Naive thymus-derived CD8-positive, alpha-beta T cell (primary cell): ENCODE data around the gene TPSD1. TPM values are rescaled to one million over a fixed set of nuclear protein-coding genes. Genes with fewer than 3 reads are reported as not detected.
"Not testable (repeated sequence)": the region's sequence is repeated elsewhere in the genome, so short reads cannot be mapped to it uniquely, and the experiment has no call there.

ENCODE experiments used
- ATAC-seq, 2 donors: fragments of 150-1000 bp; cut with Tn5 transposase in 1 of 2; sonication (Bioruptor Pico), chemical (Tn5 transposase) in 1 of 2; 1 replicate in 1 of 2; 2 replicates in 1 of 2; pipeline ENCODE4 v1.10.0; 2021; ENCODE audit warnings: mild to moderate bottlenecking in 2 of 2, moderate library complexity in 2 of 2
- POLR2A ChIA-PET: fragments of 350-600 bp; sonication (Branson Sonifier 250); formaldehyde crosslinking; loops from one replicate; lab custom pipeline; 2021; ENCODE audit warnings: antibody characterized with exemption; lab: Charles Lee
- DNase-seq, 10 donors: peaks; one replicate each; pipeline versions ENCODE4 v3.0.0 to v3.0.0-alpha.2; 2020 to 2022
- H3K27ac Mint-ChIP-seq, 10 donors: one replicate each; pipeline ENCODE4 v1.8.0; 2020 to 2022; ENCODE audit warnings: mild to moderate bottlenecking in 10 of 10, mixed read lengths in 10 of 10, moderate library complexity in 4 of 10, inconsistent platforms in 1 of 10
- H3K27me3 Mint-ChIP-seq, 5 donors: one replicate each; pipeline ENCODE4 v1.8.0; 2021 to 2022; ENCODE audit warnings: mixed read lengths in 5 of 5
- H3K36me3 Mint-ChIP-seq, 3 donors: one replicate each; pipeline ENCODE4 v1.8.0; 2020 to 2022; ENCODE audit warnings: mixed read lengths in 3 of 3, mild to moderate bottlenecking in 2 of 3, inconsistent platforms in 1 of 3
- H3K4me1 Mint-ChIP-seq, 4 donors: one replicate each; pipeline ENCODE4 v1.8.0; 2021 to 2022; ENCODE audit warnings: mixed read lengths in 4 of 4
- H3K4me3 Mint-ChIP-seq, 10 donors: one replicate each; pipeline ENCODE4 v1.8.0; 2020 to 2022; ENCODE audit warnings: mild to moderate bottlenecking in 10 of 10, mixed read lengths in 10 of 10, moderate library complexity in 6 of 10, inconsistent platforms in 1 of 10
- H3K9me3 Mint-ChIP-seq, 9 donors: one replicate each; pipeline ENCODE4 v1.8.0; 2020 to 2022; ENCODE audit warnings: mixed read lengths in 9 of 9, mild to moderate bottlenecking in 3 of 9, inconsistent platforms in 1 of 9, moderate library complexity in 1 of 9
- polyA plus RNA-seq, 3 donors: library from polyadenylated mRNA; unstranded; fragments of 300-500 nt; fragmentation: Illumina TruSeq; gene quantifications; one replicate each; pipeline ENCODE4 v1.2.3, GENCODE V29; 2021
- total RNA-seq, 8 experiments: library from RNA in 2 of 8; stranded (reverse) in 2 of 8; gene quantifications; one replicate each; pipeline ENCODE4 v1.2.3 and lab custom pipeline; 2021 to 2026

TPSD1 gene
- total and polyA plus RNA-seq, 5 experiments from 2014 or later: not detected

- H3K27me3 Mint-ChIP-seq: peaks cover 9 to 67% (median 31%) of the 10 kb centered on the region in 5 donors
- peak overlapping the region in 1 of 10 donors; percentile 37 for H3K27ac Mint-ChIP-seq
These were observed 38.2 kb downstream of the TPSD1 start for GRCh38 chr16:1293921-1294656.

GRCh38 chr16:1295465-1295864, 39.6 kb downstream of the TPSD1 start:
- Mint-ChIP-seq H3K27ac (no peak overlapping the region), H3K27me3 (peaks cover 9 to 54% (median 27%) of the 10 kb centered on the region in 5 donors), H3K36me3 (no peaks in the 10 kb centered on the region), H3K4me3 (no peak overlapping the region), H3K9me3 (no peaks in the 10 kb centered on the region), H3K4me1 (peaks cover 0 to 7% (median 4%) of the 10 kb centered on the region in 4 donors)
- POLR2A ChIA-PET: interaction anchor here (1.0 to 1.5 kb wide), 2 partner anchors 9 to 37 kb away, joined by 3 read pairs; no protein-coding TSS in a partner anchor
- ATAC-seq (no peak), DNase-seq (no peak)

More at GRCh38 chr16:1293921-1294656, 38.2 kb downstream of the TPSD1 start:
- ATAC-seq (no peak), DNase-seq (no peak)
- H3K4me1 Mint-ChIP-seq: peaks cover 0 to 12% (median 10%) of the 10 kb centered on the region in 4 donors
- H3K36me3 Mint-ChIP-seq: no peaks in the 10 kb centered on the region
- H3K9me3 Mint-ChIP-seq: no peaks in the 10 kb centered on the region
- POLR2A ChIA-PET: interaction anchor here (0.8 kb wide), 1 partner anchor 646 kb away, joined by 3 read pairs; no protein-coding TSS in a partner anchor
- no peak overlapping the region for H3K4me3 Mint-ChIP-seq

- not testable (repeated sequence) for H3K36me3 Mint-ChIP-seq, H3K9me3 Mint-ChIP-seq, DNase-seq, ATAC-seq
- Mint-ChIP-seq H3K27me3 (peaks cover 8 to 43% (median 27%) of the 10 kb centered on the region in 5 donors), H3K27ac (peak overlapping the region in 1 of 10 donors; percentile 68), H3K4me1 (peaks cover under 1 to 11% (median 7%) of the 10 kb centered on the region in 4 donors), H3K4me3 (peak overlapping the region in 1 of 10 donors; percentile 20)
- POLR2A ChIA-PET: interaction anchor here (1.5 kb wide), 1 partner anchor 8 kb away, joined by 3 read pairs; no protein-coding TSS in a partner anchor
These were observed 40.8 kb downstream of the TPSD1 start for GRCh38 chr16:1296688-1297017.

- POLR2A ChIA-PET: no interaction called here
- H3K4me3 Mint-ChIP-seq: no peak overlapping the region
- no peak for ATAC-seq
- H3K27ac Mint-ChIP-seq: peak overlapping the region in 1 of 10 donors; percentile 68
- peaks cover 3 to 16% (median 11%) of the 10 kb centered on the region in 4 donors for H3K4me1 Mint-ChIP-seq
- DNase-seq: no peak
- H3K9me3 Mint-ChIP-seq: no peaks in the 10 kb centered on the region
- peaks cover 6 to 38% (median 22%) of the 10 kb centered on the region in 5 donors for H3K27me3 Mint-ChIP-seq
- no peaks in the 10 kb centered on the region for H3K36me3 Mint-ChIP-seq
These were observed 41.3 kb downstream of the TPSD1 start for GRCh38 chr16:1297018-1297696.

- H3K36me3 Mint-ChIP-seq: no peaks in the 10 kb centered on the region
- H3K4me1 Mint-ChIP-seq: peaks cover 3 to 17% (median 15%) of the 10 kb centered on the region in 4 donors
- peaks cover 6 to 28% (median 18%) of the 10 kb centered on the region in 5 donors for H3K27me3 Mint-ChIP-seq
- POLR2A ChIA-PET: no interaction called here
- ATAC-seq (no peak), DNase-seq (no peak)
- H3K4me3 Mint-ChIP-seq: no peak overlapping the region
- H3K9me3 Mint-ChIP-seq: no peaks in the 10 kb centered on the region
- no peak overlapping the region for H3K27ac Mint-ChIP-seq
These were observed 42.5 kb downstream of the TPSD1 start for GRCh38 chr16:1298406-1298805.

- Mint-ChIP-seq H3K4me1 (peaks cover 5 to 26% (median 22%) of the 10 kb centered on the region in 4 donors), H3K4me3 (no peak overlapping the region), H3K36me3 (no peaks in the 10 kb centered on the region), H3K27me3 (peaks cover 4 to 21% (median 13%) of the 10 kb centered on the region in 5 donors), H3K9me3 (no peaks in the 10 kb centered on the region), H3K27ac (no peak overlapping the region)
- POLR2A ChIA-PET: interaction anchor here (0.8 to 1.7 kb wide), 2 partner anchors 9 to 43 kb away, joined by 3 to 4 read pairs; no protein-coding TSS in a partner anchor
- ATAC-seq: no peak
- DNase-seq: no peak
These were observed 43.4 kb downstream of the TPSD1 start for GRCh38 chr16:1299012-1299867.

- Mint-ChIP-seq H3K27me3 (peaks cover 2 to 16% (median 9%) of the 10 kb centered on the region in 5 donors), H3K9me3 (no peaks in the 10 kb centered on the region), H3K36me3 (no peaks in the 10 kb centered on the region), H3K27ac (no peak overlapping the region), H3K4me1 (peaks cover 5 to 29% (median 28%) of the 10 kb centered on the region in 4 donors), H3K4me3 (no peak overlapping the region)
- POLR2A ChIA-PET: interaction anchor here (1.7 kb wide), 1 partner anchor 42 kb away, joined by 4 read pairs; no protein-coding TSS in a partner anchor
- DNase-seq (no peak), ATAC-seq (no peak)
These were observed 44.0 kb downstream of the TPSD1 start for GRCh38 chr16:1299868-1300203.

GRCh38 chr16:1300664-1301476, 45.0 kb downstream of the TPSD1 start:
- no peak overlapping the region for H3K27ac Mint-ChIP-seq
- H3K27me3 Mint-ChIP-seq: peaks cover 2 to 10% (median 5%) of the 10 kb centered on the region in 5 donors
- ATAC-seq: peak; percentile 62 to 70
- H3K36me3 Mint-ChIP-seq: no peaks in the 10 kb centered on the region
- H3K9me3 Mint-ChIP-seq: no peaks in the 10 kb centered on the region
- H3K4me1 Mint-ChIP-seq: peaks cover 6 to 36% (median 33%) of the 10 kb centered on the region in 4 donors
- peak overlapping the region in 3 of 10 donors; percentile 14 to 72 (median 63) for H3K4me3 Mint-ChIP-seq
- POLR2A ChIA-PET: interaction anchor here (1.5 to 1.7 kb wide), 2 partner anchors 9 to 41 kb away, joined by 4 to 5 read pairs; partner anchors contain the start of gene UBE2I
- peak; percentile 60 to 83 (median 76) for DNase-seq

- Mint-ChIP-seq H3K27ac (peak overlapping the region in 8 of 10 donors; percentile 29 to 88 (median 72)), H3K4me1 (peaks cover 9 to 43% (median 39%) of the 10 kb centered on the region in 4 donors), H3K9me3 (no peaks in the 10 kb centered on the region), H3K4me3 (peak overlapping the region in 7 of 10 donors; percentile 36 to 72 (median 56)), H3K27me3 (peaks cover 2 to 9% (median 5%) of the 10 kb centered on the region in 5 donors), H3K36me3 (no peaks in the 10 kb centered on the region)
- DNase-seq (no peak), ATAC-seq (no peak)
- POLR2A ChIA-PET: interaction anchor here (1.5 kb wide), 1 partner anchor 8 kb away, joined by 5 read pairs; the partner anchor contains the start of gene UBE2I
These were observed 45.7 kb downstream of the TPSD1 start for GRCh38 chr16:1301562-1301961.

GRCh38 chr16:1305823-1306222, 50.0 kb downstream of the TPSD1 start:
- Mint-ChIP-seq H3K4me3 (peak overlapping the region; percentile 45 to 86 (median 68)), H3K27ac (peak overlapping the region; percentile 80 to 98 (median 88)), H3K4me1 (peaks cover 21 to 65% (median 48%) of the 10 kb centered on the region in 4 donors), H3K36me3 (no peaks in the 10 kb centered on the region), H3K9me3 (no peaks in the 10 kb centered on the region), H3K27me3 (no peaks in the 10 kb centered on the region)
- DNase-seq: peak in 7 of 10 donors; percentile 17 to 70 (median 33)
- POLR2A ChIA-PET: interaction anchor here (1.4 to 1.6 kb wide), 2 partner anchors 45 to 115 kb away, joined by 6 read pairs; partner anchors contain the start of gene UQCC4
- no peak for ATAC-seq

GRCh38 chr16:1306334-1306733, 50.5 kb downstream of the TPSD1 start:
- H3K27me3 Mint-ChIP-seq: no peaks in the 10 kb centered on the region
- POLR2A ChIA-PET: interaction anchor here (1.6 kb wide), 1 partner anchor 114 kb away, joined by 6 read pairs; the partner anchor contains the start of gene UQCC4
- H3K4me1 Mint-ChIP-seq: peaks cover 24 to 70% (median 52%) of the 10 kb centered on the region in 4 donors
- DNase-seq (no peak), ATAC-seq (no peak)
- H3K36me3 Mint-ChIP-seq: no peaks in the 10 kb centered on the region
- H3K27ac Mint-ChIP-seq: peak overlapping the region; percentile 80 to 98 (median 88)
- peak overlapping the region; percentile 52 to 86 (median 68) for H3K4me3 Mint-ChIP-seq
- no peaks in the 10 kb centered on the region for H3K9me3 Mint-ChIP-seq
